OCI-LY3 (cell line): ENCODE results near the gene TMSB10.

Experiments used
- H2AFZ ChIP-seq: fragments of 200-600, 300-600 bp; shearing (Covaris generic); 2 replicates; pipeline ENCODE4 v1.6.0; 2014; ENCODE audit warnings: antibody characterized with exemption, low read depth, low read length
- H3K27ac ChIP-seq: fragments of 200-600, 300-600 bp; sonication (generic); 2 replicates; pipeline ENCODE4 v1.5.1; 2014; ENCODE audit warnings: mild to moderate bottlenecking, low read length, moderate library complexity, mixed read lengths
- H3K27me3 ChIP-seq: fragments of 200-600, 300-600 bp; sonication (generic); 2 replicates; pipeline ENCODE4 v1.6.1; 2014; ENCODE audit warnings: low read depth, low read length, mixed read lengths
- H3K36me3 ChIP-seq: fragments of 200-600, 300-600 bp; sonication (generic); replicated peaks from 2 replicates; pipeline ENCODE3; 2014; ENCODE audit warnings: low read depth, low read length, mixed read lengths
- H3K4me1 ChIP-seq: fragments of 300-600, 200-600 bp; sonication (generic); 2 replicates; pipeline ENCODE4 v1.6.1; 2014; ENCODE audit warnings: low read length, mixed read lengths
- H3K4me2 ChIP-seq: fragments of 200-600, 300-600 bp; sonication (generic); 2 replicates; pipeline ENCODE4 v1.6.1; 2014; ENCODE audit warnings: low read length, mixed read lengths
- H3K4me3 ChIP-seq: fragments of 300-600, 200-600 bp; sonication (generic); 2 replicates; pipeline ENCODE4 v1.5.1; 2014; ENCODE audit warnings: antibody characterized with exemption, mild to moderate bottlenecking, low read length, moderate library complexity
- H3K79me2 ChIP-seq: fragments of 300-600, 200-600 bp; shearing (Covaris generic); 2 replicates; pipeline ENCODE4 v1.6.1; 2014; ENCODE audit warnings: mild to moderate bottlenecking, low read length, mixed read lengths
- H3K9ac ChIP-seq: fragments of 300-600, 200-600 bp; shearing (Covaris generic); 2 replicates; pipeline ENCODE4 v1.6.0; 2014; ENCODE audit warnings: mild to moderate bottlenecking, low read length, moderate library complexity
- H3K9me3 ChIP-seq: fragments of 200-600, 300-600 bp; shearing (Covaris generic); 2 replicates; pipeline ENCODE4 v1.6.1; 2014; ENCODE audit warnings: low read length, mixed read lengths; ENCODE audit not compliant: insufficient read depth
- H4K20me1 ChIP-seq: fragments of 200-600, 300-600 bp; sonication (generic); 2 replicates; pipeline ENCODE4 v1.6.1; 2016; ENCODE audit warnings: low read length, mixed read lengths; ENCODE audit not compliant: insufficient read depth
- CTCF ChIP-seq: fragments of 200-600, 300-600 bp; sonication (generic); IDR thresholded peaks from 2 replicates; pipeline ENCODE4 v1.5.1; 2014; ENCODE audit warnings: antibody characterized with exemption, low read length, low read depth
- EZH2phosphoT487 ChIP-seq: fragments of 200-600 bp; shearing (Covaris generic); IDR thresholded peaks from 2 replicates; pipeline ENCODE4 v1.6.1; 2018; ENCODE audit warnings: antibody characterized with exemption, mixed run types, low read depth

The TMSB10 gene

GRCh38 chr2:84882775-84883550, 22.5 kb upstream of the TMSB10 start:
- no peak overlapping the region for H2AFZ ChIP-seq
- no peak overlapping the region for H3K4me3 ChIP-seq
- no peaks in the 10 kb centered on the region for H3K36me3 ChIP-seq
- no peaks in the 10 kb centered on the region for H3K27me3 ChIP-seq
- H3K79me2 ChIP-seq = peaks cover 4% of the 10 kb centered on the region; the same call in 1 of the 2 replicates
- no peak overlapping the region for H3K9ac ChIP-seq
- no peak overlapping the region for H3K27ac ChIP-seq
- no peak for TF ChIP-seq EZH2phosphoT487
- TF ChIP-seq CTCF = no peak
- no peaks in the 10 kb centered on the region for H4K20me1 ChIP-seq
- H3K9me3 ChIP-seq = no peaks in the 10 kb centered on the region
- peak overlapping the region; percentile 90 for H3K4me2 ChIP-seq
- peaks cover 19% of the 10 kb centered on the region for H3K4me1 ChIP-seq

- Histone ChIP-seq H3K4me3 (no peak overlapping the region), H3K79me2 (no peaks in the 10 kb centered on the region; the same call in 1 of the 2 replicates), H2AFZ (no peak overlapping the region), H3K36me3 (no peaks in the 10 kb centered on the region), H3K4me1 (peaks cover 23% of the 10 kb centered on the region), H3K9me3 (no peaks in the 10 kb centered on the region), H3K27me3 (no peaks in the 10 kb centered on the region), H3K4me2 (no peak overlapping the region), H3K9ac (no peak overlapping the region), H3K27ac (no peak overlapping the region), H4K20me1 (no peaks in the 10 kb centered on the region)
- TF ChIP-seq CTCF (no peak), EZH2phosphoT487 (no peak)
Observed at GRCh38 chr2:84884449-84884848, 21.0 kb upstream of the TMSB10 start.

- H3K79me2 ChIP-seq = no peaks in the 10 kb centered on the region
- no peaks in the 10 kb centered on the region for H3K36me3 ChIP-seq
- TF ChIP-seq CTCF = no peak
- TF ChIP-seq EZH2phosphoT487 = no peak
- no peaks in the 10 kb centered on the region for H3K9me3 ChIP-seq
- H4K20me1 ChIP-seq = no peaks in the 10 kb centered on the region
- H3K27ac ChIP-seq = no peak overlapping the region
- H3K4me1 ChIP-seq = peaks cover 25% of the 10 kb centered on the region
- H2AFZ ChIP-seq = no peak overlapping the region
- H3K4me2 ChIP-seq = no peak overlapping the region
- H3K9ac ChIP-seq = no peak overlapping the region
- H3K27me3 ChIP-seq = no peaks in the 10 kb centered on the region
- H3K4me3 ChIP-seq = no peak overlapping the region
Observed at GRCh38 chr2:84885111-84885510, 20.3 kb upstream of the TMSB10 start.

- Histone ChIP-seq H3K4me2 (no peak overlapping the region), H3K4me1 (peaks cover 25% of the 10 kb centered on the region), H3K27me3 (no peaks in the 10 kb centered on the region), H2AFZ (no peak overlapping the region), H3K9me3 (no peaks in the 10 kb centered on the region), H3K79me2 (no peaks in the 10 kb centered on the region), H3K27ac (no peak overlapping the region), H3K9ac (no peak overlapping the region), H3K4me3 (no peak overlapping the region), H3K36me3 (no peaks in the 10 kb centered on the region), H4K20me1 (no peaks in the 10 kb centered on the region)
- TF ChIP-seq CTCF (no peak), EZH2phosphoT487 (no peak)
Observed at GRCh38 chr2:84886791-84887190, 18.7 kb upstream of the TMSB10 start.
